Hepatic stellate cell (primary cell): Measurements from ENCODE around the gene AASS.
"Not testable (repeated sequence)": the region's sequence is repeated elsewhere in the genome, so short reads cannot be mapped to it uniquely, and the experiment has no call there.

ENCODE experiments used
- DNase-seq: peaks from one replicate; pipeline ENCODE4 v3.0.0; 2011; ENCODE audit warnings: low spot score

AASS gene

DNA sequence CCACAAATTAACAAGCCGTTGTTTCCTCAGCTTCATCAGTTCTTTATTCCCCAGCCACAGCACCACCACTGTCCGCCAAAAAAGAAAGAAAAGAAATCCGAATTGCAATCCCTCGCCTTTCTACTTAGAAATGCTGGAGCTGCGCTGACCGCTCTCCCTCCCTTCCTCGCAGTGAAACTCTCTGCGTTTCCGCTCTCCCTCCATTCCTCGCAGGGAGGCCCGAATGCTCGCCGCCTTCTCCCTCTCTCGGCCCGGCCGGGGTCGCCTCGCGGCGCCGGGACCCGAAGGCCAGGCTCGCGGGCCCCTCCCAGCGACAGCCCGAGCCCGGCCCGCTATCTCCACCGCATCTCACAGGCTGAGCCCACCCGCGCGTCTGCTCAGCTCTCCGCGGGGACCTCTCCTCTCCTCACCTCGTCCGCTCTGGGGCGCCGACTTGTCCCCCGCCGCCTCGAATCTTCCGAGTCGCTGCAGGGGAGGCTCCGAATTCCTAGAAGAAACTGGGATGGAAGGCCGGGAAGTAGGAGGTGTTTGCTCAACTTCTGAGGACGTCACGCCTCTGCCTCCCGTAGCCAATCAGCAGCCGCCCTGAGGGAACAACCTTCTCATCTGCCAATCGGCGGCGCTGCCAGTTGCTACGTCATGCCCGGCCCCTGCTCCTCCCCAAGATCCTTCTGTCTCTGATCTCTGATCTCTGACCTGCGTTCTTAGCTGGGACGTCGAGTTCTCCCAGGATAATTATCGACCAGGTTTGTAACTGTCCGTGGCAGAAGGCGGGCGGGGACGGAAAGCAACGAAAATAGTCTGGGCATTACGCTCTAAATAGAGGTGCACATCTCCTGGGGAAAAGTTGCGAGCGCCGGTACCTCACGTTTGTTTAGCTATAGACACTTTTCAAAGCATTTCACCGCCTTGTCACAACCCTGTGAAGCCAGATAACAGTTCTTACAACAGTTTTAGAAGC lies at the start of gene AASS:
Gene AASS, minus strand, starts transcription at position 499 of the 961 bp plus-strand sequence. CDS start 10,523 bp downstream, outside the sequence.
- DNase-seq, result peak; percentile 89

DNA sequence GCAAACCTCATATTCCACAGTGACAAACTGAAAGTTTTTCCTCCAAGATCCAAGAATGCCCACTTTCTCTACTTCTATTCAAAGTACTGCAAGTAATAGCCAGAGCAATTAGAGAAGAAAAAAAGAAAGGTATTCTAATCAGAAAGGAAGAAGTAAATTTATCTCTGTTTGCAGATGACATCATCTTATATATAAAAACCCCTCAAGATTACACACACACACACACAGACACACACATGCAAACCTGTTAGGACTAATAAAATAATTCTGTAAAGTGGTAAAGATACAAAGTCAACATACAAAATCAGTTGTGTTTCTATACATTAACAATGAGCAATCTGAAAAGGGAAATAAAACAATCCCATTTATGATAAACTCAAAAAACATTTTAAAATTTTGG lies 44.7 kb upstream of the AASS start:
- DNase-seq, result no peak

DNA sequence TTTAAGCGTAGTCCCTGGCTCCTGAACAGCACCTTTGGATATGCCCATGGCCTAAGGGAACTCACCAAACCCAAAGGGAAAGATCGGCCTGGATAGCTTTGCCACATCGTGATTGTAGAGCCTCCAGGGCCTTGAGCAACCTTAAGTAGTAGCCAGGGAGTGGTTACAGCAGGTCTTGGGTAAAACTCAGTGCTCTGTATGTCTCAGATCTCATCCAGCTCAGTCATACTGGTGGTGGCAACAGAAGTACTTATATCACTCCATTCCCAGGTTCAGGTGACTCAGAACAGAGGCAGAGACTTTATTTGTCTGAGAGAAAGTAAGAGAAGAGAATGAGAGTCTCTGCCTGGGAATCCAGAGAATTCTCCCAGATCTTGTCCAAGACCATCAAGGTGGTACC lies 39.1 kb upstream of the AASS start:
- no peak for DNase-seq

DNA sequence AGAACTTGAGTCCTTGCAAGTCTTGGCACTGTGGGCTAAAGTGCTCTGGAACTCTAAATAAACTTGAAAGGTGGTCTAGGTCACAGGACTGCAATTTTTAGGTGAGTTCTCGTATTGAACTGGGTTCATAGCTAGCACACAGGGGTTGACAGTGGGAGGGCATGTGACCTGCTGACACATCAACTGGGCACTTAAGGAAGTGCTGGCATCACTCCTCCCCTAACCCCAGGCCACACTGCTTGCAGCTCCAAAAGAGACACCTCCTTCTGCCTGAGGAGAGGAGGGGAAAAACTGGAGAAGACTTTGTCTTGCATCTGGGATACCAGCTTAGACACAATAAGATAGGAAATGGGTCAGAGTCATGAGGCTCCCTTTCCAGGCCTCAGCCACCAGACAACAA lies 38.0 kb upstream of the AASS start:
- DNase-seq, result no peak

DNA sequence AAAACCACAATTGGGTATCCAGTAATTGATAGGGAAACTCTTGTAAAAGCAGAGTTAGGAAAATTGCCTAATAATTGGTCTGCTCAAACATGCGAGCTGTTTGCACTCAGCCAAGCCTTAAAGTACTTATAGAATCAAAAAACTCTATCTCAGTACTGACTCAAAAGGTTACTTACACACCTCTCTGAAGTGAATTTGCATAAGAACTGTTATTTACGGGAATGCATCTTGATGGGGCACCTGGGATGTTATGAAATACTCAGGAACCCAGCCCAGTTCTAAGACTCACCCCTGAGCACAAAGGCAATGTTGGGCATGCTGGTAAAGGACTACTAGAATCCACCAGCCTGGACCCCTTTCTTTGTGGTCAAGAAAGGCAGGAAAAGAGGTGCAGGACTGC lies 28.1 kb upstream of the AASS start:
- DNase-seq, result not testable (repeated sequence)

DNA sequence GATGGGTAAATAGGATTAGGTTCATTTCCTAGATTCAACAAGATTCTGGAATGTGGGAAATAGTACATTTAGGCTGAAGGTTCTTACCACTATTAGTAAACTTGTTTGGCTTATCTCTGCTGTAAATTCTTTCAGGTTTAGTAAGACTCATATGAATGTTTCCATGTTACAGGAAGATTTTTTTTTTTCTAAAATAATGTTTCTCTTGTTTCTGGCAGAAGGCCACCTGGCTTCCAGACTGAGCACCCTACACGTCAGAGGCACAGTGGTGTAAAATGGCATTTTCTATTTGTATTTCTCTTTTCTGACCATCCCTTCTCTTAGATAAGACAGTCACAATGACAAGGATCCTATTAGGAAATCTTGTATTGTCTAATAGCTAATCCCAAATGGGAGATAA lies 22.7 kb upstream of the AASS start:
- peak; percentile 60 for DNase-seq

DNA sequence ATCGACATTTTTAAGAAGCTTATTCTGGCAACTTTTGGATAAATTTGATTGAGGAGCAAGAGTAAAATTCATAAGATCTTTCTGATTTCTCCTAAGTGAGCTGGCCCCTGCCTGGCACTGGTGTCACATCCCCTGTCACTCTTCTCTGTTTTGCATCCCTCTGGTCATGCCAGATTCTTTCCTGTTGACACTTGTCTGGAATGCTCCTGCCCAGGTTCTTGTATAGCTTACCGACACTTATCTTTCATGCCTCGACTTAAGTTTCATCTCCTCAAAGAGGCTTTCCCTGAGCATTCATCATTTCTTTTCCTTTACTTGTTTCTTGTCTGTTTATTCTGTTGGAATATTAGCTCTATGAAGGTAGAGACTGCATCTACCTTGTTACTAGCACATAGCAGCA lies 22.2 kb upstream of the AASS start:
- no peak for DNase-seq

DNA sequence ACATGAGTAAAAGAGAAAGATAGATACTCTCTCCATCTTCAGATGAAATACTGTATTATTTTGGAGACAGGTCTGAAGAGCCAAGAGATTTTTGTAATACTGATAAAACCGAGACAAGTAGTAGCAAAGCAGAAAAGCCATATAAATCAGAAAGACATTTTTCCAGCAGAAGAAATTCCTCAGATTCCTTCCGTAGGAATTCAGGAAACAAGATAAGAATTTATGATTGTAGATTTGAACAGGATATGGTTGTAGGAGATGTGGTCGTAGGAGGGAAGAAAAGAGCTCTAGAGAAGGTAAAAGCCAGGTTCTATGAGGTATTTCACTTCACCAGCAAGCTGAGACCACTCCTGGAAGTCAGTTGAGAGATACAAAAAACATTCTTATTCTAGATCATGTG lies 17.6 kb upstream of the AASS start:
- DNase-seq, result no peak

DNA sequence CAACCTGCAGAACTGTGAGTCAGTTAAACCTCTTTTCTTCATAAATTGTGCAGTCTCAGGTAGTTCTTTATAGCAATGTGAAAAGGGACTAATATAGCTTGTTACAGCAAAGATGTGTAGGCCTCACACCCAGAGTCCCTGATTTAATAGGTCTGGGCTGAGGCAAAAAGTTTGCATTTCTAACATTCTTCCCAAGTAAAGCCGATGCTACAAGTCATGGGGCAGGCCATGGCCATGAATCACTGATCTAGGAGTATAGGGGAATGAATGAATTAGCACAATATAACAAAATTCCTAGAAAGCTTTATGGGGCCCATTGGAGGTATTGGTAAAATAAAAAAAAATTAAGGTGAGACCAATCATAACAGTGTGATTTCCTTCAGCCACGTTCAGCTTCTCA lies 11.5 kb upstream of the AASS start:
- no peak for DNase-seq

DNA sequence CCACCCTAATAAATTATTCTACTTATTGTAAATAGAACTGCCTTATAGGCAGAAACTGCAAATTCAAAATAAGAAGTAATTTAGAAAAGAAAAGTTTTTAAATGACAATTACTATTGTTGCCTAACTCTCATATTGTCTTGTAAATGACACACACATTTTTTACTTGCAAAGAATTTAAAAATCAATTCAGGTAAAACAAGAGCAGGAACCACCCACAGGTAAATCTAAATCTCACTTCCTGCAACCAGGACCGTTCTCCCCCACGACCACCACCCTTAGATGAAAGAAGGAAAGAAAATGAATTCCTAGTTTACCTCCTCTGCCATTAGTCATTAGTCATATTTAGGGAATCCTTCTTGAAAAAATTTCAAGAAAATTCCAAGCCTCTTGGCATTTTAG lies 4.8 kb upstream of the AASS start:
- no peak for DNase-seq

DNA sequence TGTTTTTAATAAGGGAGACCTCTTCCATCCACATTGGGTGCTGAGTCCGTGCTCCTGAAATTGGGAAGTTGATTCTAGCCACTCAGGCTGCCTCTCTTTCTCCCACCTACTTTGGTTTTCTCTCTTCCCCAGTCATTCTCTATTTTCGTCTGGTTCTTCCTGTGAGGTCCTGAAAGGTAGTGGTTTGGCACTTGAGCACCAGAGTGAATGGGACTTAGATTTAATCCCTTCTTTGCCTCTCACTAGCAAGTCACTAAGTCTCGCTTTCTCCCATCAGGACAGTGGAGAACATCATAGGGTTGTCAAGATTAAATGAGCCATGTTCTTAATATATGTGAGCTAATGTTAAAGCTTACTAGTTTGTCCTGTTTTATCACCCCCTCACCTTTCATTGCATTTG lies 4.0 kb upstream of the AASS start:
- no peak for DNase-seq

DNA sequence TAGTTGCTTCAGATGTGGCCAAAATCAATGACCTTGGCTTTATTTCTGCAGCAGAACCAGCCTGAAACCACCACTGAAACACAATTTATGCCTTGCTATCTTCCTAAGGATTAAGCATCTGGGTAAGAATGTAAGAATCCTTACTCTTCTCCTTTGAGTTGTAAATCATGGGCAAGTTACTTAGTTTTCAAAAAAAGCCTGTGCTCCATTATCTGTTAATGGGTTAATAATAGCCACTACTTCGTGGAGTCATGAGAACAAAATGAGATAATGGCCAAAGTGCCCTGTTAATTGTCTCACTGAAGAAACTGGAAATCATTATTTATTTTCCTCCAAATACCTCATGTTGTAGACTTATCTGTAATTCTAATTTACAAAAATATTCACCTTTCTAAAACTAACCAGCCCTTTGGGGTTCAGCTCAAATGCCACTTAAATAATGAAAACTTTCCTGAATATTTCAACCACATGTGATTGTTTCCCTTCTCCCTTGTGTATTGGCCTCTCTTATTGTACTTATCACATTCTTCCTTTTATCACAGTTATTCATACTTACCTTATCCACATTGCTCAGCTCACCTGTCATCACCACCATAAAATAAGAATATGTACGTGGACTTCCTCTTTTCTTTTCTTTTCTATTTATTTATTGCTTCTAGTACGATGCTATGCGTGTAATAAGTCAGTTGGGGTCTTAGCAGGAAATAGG lies 2.0 kb upstream of the AASS start:
- DNase-seq, result no peak

DNA sequence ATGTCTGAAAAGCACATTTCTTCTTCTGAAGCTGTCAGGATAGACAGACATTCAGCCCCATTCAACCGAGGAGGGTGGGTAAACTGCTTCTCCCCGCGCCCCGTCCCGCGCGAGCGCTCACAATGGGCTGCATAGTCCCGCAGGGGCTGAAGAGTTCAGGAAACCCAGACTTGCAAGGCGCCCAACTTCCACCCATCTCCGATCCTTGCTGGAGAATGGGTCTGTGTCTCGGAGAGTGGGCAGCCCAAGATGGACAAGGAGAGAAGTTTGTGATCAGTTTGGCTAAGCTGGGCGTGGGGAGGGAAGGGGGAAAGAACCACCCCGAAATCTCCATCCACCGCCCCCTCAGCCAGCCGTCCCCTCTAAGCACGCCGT lies 686 bp downstream of the AASS start:
- peak; percentile 27 for DNase-seq

DNA sequence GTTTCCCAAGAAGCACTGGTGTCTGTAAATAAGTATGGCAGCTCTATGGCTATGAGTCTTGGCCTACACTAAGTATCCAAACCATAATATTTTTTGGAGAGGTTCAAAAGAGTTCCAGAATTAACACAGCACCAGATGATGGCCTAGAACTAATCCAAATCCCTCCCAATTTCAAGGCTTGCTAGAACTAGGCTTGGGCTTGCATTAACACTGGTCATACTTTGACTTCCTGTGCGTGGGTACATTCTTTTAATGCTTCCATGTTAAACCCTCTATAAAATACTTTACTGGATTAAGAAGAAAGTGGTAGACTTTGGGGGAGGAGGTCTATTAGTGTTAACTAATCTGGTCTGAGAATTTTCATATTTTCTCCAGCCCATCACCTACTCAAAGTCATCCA lies 3.1 kb downstream of the AASS start:
- DNase-seq, result no peak

DNA sequence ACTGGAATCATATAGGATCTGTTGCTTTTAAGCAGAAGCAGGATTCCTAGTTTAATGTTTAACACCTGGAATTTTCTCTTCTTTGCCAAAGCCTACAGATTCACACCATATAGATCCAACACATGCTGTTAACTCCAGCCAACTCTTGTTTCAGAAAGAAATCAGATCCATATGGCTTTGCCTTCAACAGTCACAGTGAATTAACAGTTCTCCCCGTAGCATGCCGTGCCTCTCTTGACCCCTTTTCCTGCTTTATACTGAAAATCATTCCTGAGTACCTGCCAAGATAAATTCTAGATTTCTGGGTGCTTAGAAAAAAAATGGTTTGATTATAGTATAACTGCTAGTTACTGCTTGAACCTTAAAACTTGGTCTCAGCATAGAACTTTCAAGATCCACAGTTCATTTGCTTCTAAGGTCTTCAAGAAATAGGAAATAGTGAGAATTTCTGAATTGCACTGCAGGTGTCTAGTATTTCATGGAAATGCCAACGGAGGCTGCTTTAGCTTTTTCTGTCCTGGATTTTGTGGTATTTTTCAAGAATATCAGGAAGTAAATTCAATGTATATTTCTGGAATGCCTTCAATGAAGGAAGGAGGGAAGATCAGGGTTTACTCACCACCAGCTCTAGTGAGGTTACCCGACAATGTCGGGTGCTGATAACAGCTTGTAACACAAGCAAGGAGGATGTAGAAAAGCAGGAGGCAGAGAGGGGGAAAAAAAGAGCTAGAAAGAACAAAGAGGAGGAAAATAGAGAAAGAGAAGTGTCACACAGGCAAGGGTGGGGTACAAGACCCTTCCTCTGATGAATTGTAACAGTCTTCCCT lies 6.6 kb downstream of the AASS start:
- no peak for DNase-seq

DNA sequence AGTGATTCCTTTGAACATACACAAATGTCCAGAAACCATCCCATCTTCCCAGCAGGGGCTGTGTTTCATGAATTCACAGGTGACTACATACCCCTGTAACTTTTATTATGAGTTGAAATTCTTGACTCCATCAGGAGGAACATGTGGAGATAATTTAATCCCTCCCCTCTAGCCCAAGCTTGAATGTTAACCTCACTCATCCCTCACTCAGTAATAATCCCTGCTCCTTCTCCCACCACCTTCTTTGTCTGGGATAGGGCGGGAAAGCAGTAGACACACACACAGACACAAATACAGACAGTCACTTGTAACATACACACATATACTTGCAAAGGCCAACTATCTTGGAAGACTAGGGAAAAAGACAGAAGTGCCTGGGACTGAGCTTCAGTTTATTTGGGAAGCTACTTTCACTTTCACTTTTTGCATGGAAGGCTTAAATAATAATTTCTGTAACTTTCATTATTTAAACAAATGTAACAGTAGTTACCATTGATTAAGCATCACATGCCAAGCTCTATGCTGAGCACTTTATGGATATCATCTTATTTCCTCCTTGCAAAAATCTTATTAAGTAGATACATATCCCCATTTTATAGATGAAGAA lies 7.3 kb downstream of the AASS start:
- no peak for DNase-seq

DNA sequence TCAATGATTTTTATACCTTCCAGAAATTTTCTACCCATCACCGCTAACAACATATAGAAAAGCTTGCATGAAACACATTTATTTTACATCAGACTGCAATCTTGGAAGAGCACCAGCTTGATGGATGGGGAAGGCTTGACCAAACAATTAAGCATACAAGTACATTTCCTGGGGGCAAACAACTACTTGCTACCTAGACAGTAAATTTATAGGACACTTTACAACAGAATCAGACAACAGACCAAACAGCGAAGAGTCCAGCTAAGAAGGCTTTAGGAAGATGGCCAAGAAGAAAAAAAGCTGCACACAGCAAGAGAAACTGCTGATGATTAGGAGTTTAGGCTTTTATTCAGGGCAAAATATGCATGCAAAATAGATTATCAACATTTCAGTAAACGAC lies 8.0 kb downstream of the AASS start:
- no peak for DNase-seq

DNA sequence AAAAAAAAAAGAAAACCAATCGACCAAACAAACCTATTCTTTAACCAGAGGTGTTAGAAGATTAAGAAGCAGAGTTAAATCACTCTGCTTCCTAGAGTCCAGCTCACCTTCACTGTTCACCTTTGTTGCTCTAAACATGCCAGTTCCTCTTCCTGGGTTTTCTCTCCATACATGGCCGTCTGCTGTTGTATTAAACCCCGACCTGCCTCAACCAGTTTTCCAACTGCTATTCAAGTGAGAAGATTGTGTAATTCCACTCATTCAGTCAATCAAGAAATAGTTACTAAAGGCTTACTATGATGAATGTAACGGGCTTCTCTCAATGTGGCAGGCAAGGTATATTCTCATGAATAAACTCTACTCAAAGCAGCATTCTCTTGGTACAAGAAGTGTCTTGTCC lies 8.8 kb downstream of the AASS start:
- no peak for DNase-seq

DNA sequence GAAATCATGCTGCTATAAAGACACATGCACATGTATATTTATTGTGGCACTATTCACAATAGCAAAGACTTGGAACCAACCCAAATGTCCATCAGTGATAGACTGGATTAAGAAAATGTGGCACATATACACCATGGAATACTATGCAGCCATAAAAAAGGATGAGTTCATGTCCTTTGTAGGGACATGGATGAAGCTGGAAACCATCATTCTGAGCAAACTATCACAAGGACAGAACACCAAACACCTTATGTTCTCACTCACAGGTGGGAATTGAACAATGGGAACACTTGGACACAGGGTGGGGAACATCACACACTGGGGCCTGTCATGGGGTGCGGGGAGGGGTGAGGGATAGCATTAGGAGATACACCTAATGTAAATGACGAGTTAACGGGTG lies 9.3 kb downstream of the AASS start:
- not testable (repeated sequence) for DNase-seq

DNA sequence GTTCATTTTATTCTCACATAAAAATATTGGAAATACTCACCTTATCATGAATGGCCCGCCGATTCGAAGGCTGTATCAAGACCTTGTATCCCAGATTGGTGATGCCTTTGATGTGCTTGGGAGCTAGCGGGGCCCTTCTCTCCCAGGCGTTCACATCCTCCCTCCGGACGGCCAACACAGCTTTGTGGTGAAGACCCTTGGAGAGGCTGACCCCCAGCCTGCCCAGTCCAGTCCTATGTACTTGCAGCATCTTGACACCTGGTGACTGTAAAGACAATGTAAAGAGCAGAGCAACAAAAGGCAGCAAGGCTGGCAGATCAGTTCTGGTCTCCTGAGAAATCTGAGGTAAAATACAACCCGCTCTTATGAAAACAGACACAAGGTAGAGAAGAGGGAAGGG lies 10.6 kb downstream of the AASS start:
- no peak for DNase-seq

DNA sequence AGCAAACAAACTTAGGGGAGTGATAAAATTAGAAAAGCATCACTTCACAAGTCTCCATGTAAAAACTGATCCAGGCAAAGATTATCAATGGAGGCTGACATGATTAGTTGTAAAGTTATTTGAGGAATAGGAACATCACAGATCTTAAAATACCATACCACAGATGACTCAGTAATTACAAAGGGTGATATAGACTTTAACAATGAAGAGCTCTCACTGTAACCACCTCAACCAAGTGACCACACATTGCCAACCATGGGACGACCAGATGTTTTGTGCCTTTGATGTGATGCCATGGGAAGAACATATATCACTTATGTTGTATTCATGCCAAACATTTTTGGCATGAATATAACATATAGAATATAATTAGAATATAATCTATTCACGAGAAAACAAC lies 11.7 kb downstream of the AASS start:
- no peak for DNase-seq

DNA sequence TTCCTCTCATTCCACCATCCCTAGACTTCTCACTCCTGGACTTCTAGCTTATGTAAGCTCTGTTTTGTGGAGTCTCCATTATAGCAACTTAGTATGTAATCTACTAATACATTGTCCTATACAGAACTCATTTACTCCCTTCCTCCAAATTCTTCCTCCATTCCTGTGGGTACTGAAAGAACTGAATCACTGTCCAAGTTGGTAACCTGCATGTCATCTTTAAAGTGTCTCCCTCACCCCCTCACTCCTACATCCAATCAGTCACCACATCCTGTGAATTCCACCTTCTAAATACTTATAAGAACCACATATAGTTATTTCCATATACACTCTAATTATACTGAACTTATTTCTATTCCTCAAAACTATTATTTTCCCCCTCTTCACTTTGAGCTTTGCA lies 20.3 kb downstream of the AASS start:
- no peak for DNase-seq
